Erythroblast (primary cell): ENCODE measurements around the gene HOMEZ.
"Not testable (repeated sequence)": the region's sequence is repeated elsewhere in the genome, so short reads cannot be mapped to it uniquely, and the experiment has no call there.

Experiments
- DNase-seq, 2 experiments: peaks; one replicate each; lab custom pipeline; 2025; lab: John Stamatoyannopoulos, UW
- GATA1 ChIP-seq: IDR thresholded peaks from 2 replicates; pipeline ENCODE4 v1.6.1; 2011; ENCODE audit warnings: low read depth, mild to moderate bottlenecking, control low read depth, low read length, moderate library complexity
- POLR2A ChIP-seq: IDR thresholded peaks from 2 replicates; pipeline ENCODE4 v1.6.1; 2011; ENCODE audit warnings: mild to moderate bottlenecking, low read length

HOMEZ gene

GRCh38 chr14:23277189-23277588, 8.7 kb downstream of the HOMEZ start:
- TF ChIP-seq POLR2A (no peak), GATA1 (no peak)

GRCh38 chr14:23275412-23275811, 10.5 kb downstream of the HOMEZ start:
- TF ChIP-seq POLR2A (no peak), GATA1 (no peak)
- DNase-seq = no peak

More at GRCh38 chr14:23277189-23277588, 8.7 kb downstream of the HOMEZ start:
- DNase-seq = no peak

- TF ChIP-seq POLR2A (no peak), GATA1 (no peak)
- DNase-seq = no peak
Measured at GRCh38 chr14:23269193-23269592, 16.7 kb downstream of the HOMEZ start.

GRCh38 chr14:23260849-23261248, 25.1 kb downstream of the HOMEZ start:
- not testable (repeated sequence) for DNase-seq

GRCh38 chr14:23259426-23259825, 26.5 kb downstream of the HOMEZ start:
- DNase-seq = no peak
- TF ChIP-seq GATA1 = no peak
- no peak for TF ChIP-seq POLR2A

- TF ChIP-seq POLR2A (no peak), GATA1 (no peak)
- DNase-seq = no peak
Measured at GRCh38 chr14:23258256-23258655, 27.7 kb downstream of the HOMEZ start.

GRCh38 chr14:23252420-23253333, 33.3 kb downstream of the HOMEZ start:
- no peak for DNase-seq
- no peak for TF ChIP-seq POLR2A
- no peak for TF ChIP-seq GATA1

- no peak for DNase-seq
- TF ChIP-seq GATA1 = no peak
- no peak for TF ChIP-seq POLR2A
Measured at GRCh38 chr14:23252006-23252405, 33.9 kb downstream of the HOMEZ start.

GRCh38 chr14:23249824-23250223, 36.1 kb downstream of the HOMEZ start:
- TF ChIP-seq POLR2A (no peak), GATA1 (no peak)
- DNase-seq = no peak

- DNase-seq = no peak
- no peak for TF ChIP-seq POLR2A
- no peak for TF ChIP-seq GATA1
Measured at GRCh38 chr14:23248601-23249000, 37.3 kb downstream of the HOMEZ start.

- no peak for TF ChIP-seq GATA1
- TF ChIP-seq POLR2A = no peak
- no peak for DNase-seq
Measured at GRCh38 chr14:23245282-23245681, 40.6 kb downstream of the HOMEZ start.

- no peak for DNase-seq
- TF ChIP-seq POLR2A = no peak
- TF ChIP-seq GATA1 = no peak
Measured at GRCh38 chr14:23243066-23243465, 42.9 kb downstream of the HOMEZ start.

- no peak for DNase-seq
Measured at GRCh38 chr14:23242076-23242475, 43.9 kb downstream of the HOMEZ start.

GRCh38 chr14:23241061-23241715, 44.7 kb downstream of the HOMEZ start:
- DNase-seq = not testable (repeated sequence)

More at GRCh38 chr14:23242076-23242475, 43.9 kb downstream of the HOMEZ start:
- TF ChIP-seq POLR2A (no peak), GATA1 (no peak)

GRCh38 chr14:23240661-23241060, 45.3 kb downstream of the HOMEZ start:
- no peak for DNase-seq
- TF ChIP-seq GATA1 (no peak), POLR2A (no peak)
